ENCODE results near the gene LTBP1.

LTBP1 gene

GRCh38 chr2:33069894-33070651, 123.3 kb downstream of the LTBP1 start:
- Histone ChIP-seq H3K9ac (ENCODE audit: low read depth in 1 of 2, low read length in 2 of 2) (no peak overlapping the region), H3K9me3 (ENCODE audit: control insufficient read depth in 2 of 2, low read length in 2 of 2) (no peaks in the 10 kb centered on the region), H3K27me3 (ENCODE audit: control insufficient read depth in 2 of 2, insufficient read depth in 2 of 2, low read length in 2 of 2) (no peaks in the 10 kb centered on the region), H3K27ac (ENCODE audit: low read depth in 2 of 2, low read length in 2 of 2) (no peak overlapping the region), H3K36me3 (ENCODE audit: control insufficient read depth in 2 of 2, insufficient read depth in 2 of 2, low read length in 2 of 2) (no peaks in the 10 kb centered on the region), H3K4me1 (ENCODE audit: control insufficient read depth in 2 of 2, insufficient read depth in 2 of 2, low read length in 2 of 2) (no peaks in the 10 kb centered on the region), H3K4me3 (ENCODE audit: low read length in 2 of 2) (no peak overlapping the region)

GRCh38 chr2:33071591-33071990, 124.8 kb downstream of the LTBP1 start:
- Histone ChIP-seq H3K4me1 (ENCODE audit: control insufficient read depth in 2 of 2, insufficient read depth in 2 of 2, low read length in 2 of 2) (no peaks in the 10 kb centered on the region), H3K9ac (ENCODE audit: low read depth in 1 of 2, low read length in 2 of 2) (no peak overlapping the region), H3K4me3 (ENCODE audit: low read length in 2 of 2) (no peak overlapping the region), H3K27ac (ENCODE audit: low read depth in 2 of 2, low read length in 2 of 2) (no peak overlapping the region), H3K36me3 (ENCODE audit: control insufficient read depth in 2 of 2, insufficient read depth in 2 of 2, low read length in 2 of 2) (no peaks in the 10 kb centered on the region), H3K9me3 (ENCODE audit: control insufficient read depth in 2 of 2, low read length in 2 of 2) (no peaks in the 10 kb centered on the region), H3K27me3 (ENCODE audit: control insufficient read depth in 2 of 2, insufficient read depth in 2 of 2, low read length in 2 of 2) (no peaks in the 10 kb centered on the region)

GRCh38 chr2:33072614-33073013, 125.9 kb downstream of the LTBP1 start:
- H3K4me3 ChIP-seq (ENCODE audit: low read length in 2 of 2): no peak overlapping the region
- H3K27me3 ChIP-seq (ENCODE audit: control insufficient read depth in 2 of 2, insufficient read depth in 2 of 2, low read length in 2 of 2): no peaks in the 10 kb centered on the region
- H3K9me3 ChIP-seq (ENCODE audit: control insufficient read depth in 2 of 2, low read length in 2 of 2): no peaks in the 10 kb centered on the region
- no peak overlapping the region for H3K9ac ChIP-seq (ENCODE audit: low read depth in 1 of 2, low read length in 2 of 2)
- no peaks in the 10 kb centered on the region for H3K4me1 ChIP-seq (ENCODE audit: control insufficient read depth in 2 of 2, insufficient read depth in 2 of 2, low read length in 2 of 2)
- no peak overlapping the region for H3K27ac ChIP-seq (ENCODE audit: low read depth in 2 of 2, low read length in 2 of 2)
- H3K36me3 ChIP-seq (ENCODE audit: control insufficient read depth in 2 of 2, insufficient read depth in 2 of 2, low read length in 2 of 2): no peaks in the 10 kb centered on the region

- Histone ChIP-seq H3K9me3 (ENCODE audit: control insufficient read depth in 2 of 2, low read length in 2 of 2) (no peaks in the 10 kb centered on the region), H3K36me3 (ENCODE audit: control insufficient read depth in 2 of 2, insufficient read depth in 2 of 2, low read length in 2 of 2) (no peaks in the 10 kb centered on the region), H3K9ac (ENCODE audit: low read depth in 1 of 2, low read length in 2 of 2) (no peak overlapping the region), H3K27me3 (ENCODE audit: control insufficient read depth in 2 of 2, insufficient read depth in 2 of 2, low read length in 2 of 2) (no peaks in the 10 kb centered on the region), H3K4me3 (ENCODE audit: low read length in 2 of 2) (no peak overlapping the region), H3K27ac (ENCODE audit: low read depth in 2 of 2, low read length in 2 of 2) (no peak overlapping the region), H3K4me1 (ENCODE audit: control insufficient read depth in 2 of 2, insufficient read depth in 2 of 2, low read length in 2 of 2) (no peaks in the 10 kb centered on the region)
Measured at GRCh38 chr2:33073018-33073417, 126.3 kb downstream of the LTBP1 start.

GRCh38 chr2:33074197-33074596, 127.4 kb downstream of the LTBP1 start:
- Histone ChIP-seq H3K36me3 (ENCODE audit: control insufficient read depth in 2 of 2, insufficient read depth in 2 of 2, low read length in 2 of 2) (no peaks in the 10 kb centered on the region), H3K9ac (ENCODE audit: low read depth in 1 of 2, low read length in 2 of 2) (no peak overlapping the region), H3K27ac (ENCODE audit: low read depth in 2 of 2, low read length in 2 of 2) (no peak overlapping the region), H3K27me3 (ENCODE audit: control insufficient read depth in 2 of 2, insufficient read depth in 2 of 2, low read length in 2 of 2) (no peaks in the 10 kb centered on the region), H3K4me3 (ENCODE audit: low read length in 2 of 2) (no peak overlapping the region), H3K4me1 (ENCODE audit: control insufficient read depth in 2 of 2, insufficient read depth in 2 of 2, low read length in 2 of 2) (no peaks in the 10 kb centered on the region), H3K9me3 (ENCODE audit: control insufficient read depth in 2 of 2, low read length in 2 of 2) (no peaks in the 10 kb centered on the region)

- Histone ChIP-seq H3K4me3 (ENCODE audit: low read length in 2 of 2) (no peak overlapping the region), H3K27ac (ENCODE audit: low read depth in 2 of 2, low read length in 2 of 2) (no peak overlapping the region), H3K9ac (ENCODE audit: low read depth in 1 of 2, low read length in 2 of 2) (no peak overlapping the region), H3K36me3 (ENCODE audit: control insufficient read depth in 2 of 2, insufficient read depth in 2 of 2, low read length in 2 of 2) (no peaks in the 10 kb centered on the region), H3K4me1 (ENCODE audit: control insufficient read depth in 2 of 2, insufficient read depth in 2 of 2, low read length in 2 of 2) (no peaks in the 10 kb centered on the region), H3K9me3 (ENCODE audit: control insufficient read depth in 2 of 2, low read length in 2 of 2) (no peaks in the 10 kb centered on the region), H3K27me3 (ENCODE audit: control insufficient read depth in 2 of 2, insufficient read depth in 2 of 2, low read length in 2 of 2) (no peaks in the 10 kb centered on the region)
Measured at GRCh38 chr2:33077311-33077710, 130.6 kb downstream of the LTBP1 start.

GRCh38 chr2:33077844-33078243, 131.1 kb downstream of the LTBP1 start:
- no peak overlapping the region for H3K27ac ChIP-seq (ENCODE audit: low read depth in 2 of 2, low read length in 2 of 2)
- H3K36me3 ChIP-seq (ENCODE audit: control insufficient read depth in 2 of 2, insufficient read depth in 2 of 2, low read length in 2 of 2): no peaks in the 10 kb centered on the region
- H3K4me1 ChIP-seq (ENCODE audit: control insufficient read depth in 2 of 2, insufficient read depth in 2 of 2, low read length in 2 of 2): no peaks in the 10 kb centered on the region
- no peaks in the 10 kb centered on the region for H3K9me3 ChIP-seq (ENCODE audit: control insufficient read depth in 2 of 2, low read length in 2 of 2)
- no peak overlapping the region for H3K4me3 ChIP-seq (ENCODE audit: low read length in 2 of 2)
- no peaks in the 10 kb centered on the region for H3K27me3 ChIP-seq (ENCODE audit: control insufficient read depth in 2 of 2, insufficient read depth in 2 of 2, low read length in 2 of 2)
- no peak overlapping the region for H3K9ac ChIP-seq (ENCODE audit: low read depth in 1 of 2, low read length in 2 of 2)

- Histone ChIP-seq H3K9ac (ENCODE audit: low read depth in 1 of 2, low read length in 2 of 2) (no peak overlapping the region), H3K36me3 (ENCODE audit: control insufficient read depth in 2 of 2, insufficient read depth in 2 of 2, low read length in 2 of 2) (no peaks in the 10 kb centered on the region), H3K4me3 (ENCODE audit: low read length in 2 of 2) (no peak overlapping the region), H3K9me3 (ENCODE audit: control insufficient read depth in 2 of 2, low read length in 2 of 2) (no peaks in the 10 kb centered on the region), H3K27me3 (ENCODE audit: control insufficient read depth in 2 of 2, insufficient read depth in 2 of 2, low read length in 2 of 2) (no peaks in the 10 kb centered on the region), H3K4me1 (ENCODE audit: control insufficient read depth in 2 of 2, insufficient read depth in 2 of 2, low read length in 2 of 2) (peaks cover 0 to 3% of the 10 kb centered on the region in 2 donors), H3K27ac (ENCODE audit: low read depth in 2 of 2, low read length in 2 of 2) (no peak overlapping the region)
Measured at GRCh38 chr2:33081691-33082090, 134.9 kb downstream of the LTBP1 start.

GRCh38 chr2:33083699-33084387, 137.1 kb downstream of the LTBP1 start:
- H3K4me3 ChIP-seq (ENCODE audit: low read length in 2 of 2): no peak overlapping the region
- H3K36me3 ChIP-seq (ENCODE audit: control insufficient read depth in 2 of 2, insufficient read depth in 2 of 2, low read length in 2 of 2): no peaks in the 10 kb centered on the region
- no peak overlapping the region for H3K27ac ChIP-seq (ENCODE audit: low read depth in 2 of 2, low read length in 2 of 2)
- H3K4me1 ChIP-seq (ENCODE audit: control insufficient read depth in 2 of 2, insufficient read depth in 2 of 2, low read length in 2 of 2): peaks cover 0 to 3% of the 10 kb centered on the region in 2 donors
- no peaks in the 10 kb centered on the region for H3K9me3 ChIP-seq (ENCODE audit: control insufficient read depth in 2 of 2, low read length in 2 of 2)
- no peaks in the 10 kb centered on the region for H3K27me3 ChIP-seq (ENCODE audit: control insufficient read depth in 2 of 2, insufficient read depth in 2 of 2, low read length in 2 of 2)
- no peak overlapping the region for H3K9ac ChIP-seq (ENCODE audit: low read depth in 1 of 2, low read length in 2 of 2)

GRCh38 chr2:33084433-33084832, 137.7 kb downstream of the LTBP1 start:
- Histone ChIP-seq H3K4me1 (ENCODE audit: control insufficient read depth in 2 of 2, insufficient read depth in 2 of 2, low read length in 2 of 2) (peaks cover 0 to 3% of the 10 kb centered on the region in 2 donors), H3K9ac (ENCODE audit: low read depth in 1 of 2, low read length in 2 of 2) (no peak overlapping the region), H3K9me3 (ENCODE audit: control insufficient read depth in 2 of 2, low read length in 2 of 2) (no peaks in the 10 kb centered on the region), H3K27me3 (ENCODE audit: control insufficient read depth in 2 of 2, insufficient read depth in 2 of 2, low read length in 2 of 2) (no peaks in the 10 kb centered on the region), H3K27ac (ENCODE audit: low read depth in 2 of 2, low read length in 2 of 2) (no peak overlapping the region), H3K36me3 (ENCODE audit: control insufficient read depth in 2 of 2, insufficient read depth in 2 of 2, low read length in 2 of 2) (no peaks in the 10 kb centered on the region), H3K4me3 (ENCODE audit: low read length in 2 of 2) (no peak overlapping the region)
